Activated T-helper 2 cell treated with anti-CD3 and anti-CD28 coated beads, Interferon-gamma antibody, Interleukin-2, Interleukin-4, amounts not matched to agents 10 μg/mL and 5 μg/mL and 100 μg/mL, durations not matched to agents 14 hours and 24 hours and 36 hours (primary cell): Measurements from ENCODE around the gene CBLL2. TPM values are rescaled to one million over a fixed set of nuclear protein-coding genes. Genes with fewer than 3 reads are reported as not detected.

Experiments
- DNase-seq: peaks from one replicate; pipeline ENCODE4 v3.0.0; 2021; ENCODE audit warnings: low spot score
- H3K27ac Mint-ChIP-seq: one replicate; pipeline ENCODE4 v1.8.0; 2021; ENCODE audit warnings: mixed read lengths
- H3K27me3 Mint-ChIP-seq: one replicate; pipeline ENCODE4 v1.8.0; 2021; ENCODE audit warnings: low read depth, mixed read lengths
- H3K36me3 Mint-ChIP-seq: one replicate; pipeline ENCODE4 v1.8.0; 2021; ENCODE audit warnings: low read depth, mixed read lengths
- H3K4me1 Mint-ChIP-seq: one replicate; pipeline ENCODE4 v1.8.0; 2021; ENCODE audit warnings: low read depth, mixed read lengths
- H3K4me3 Mint-ChIP-seq: one replicate; pipeline ENCODE4 v1.8.0; 2021; ENCODE audit warnings: low read depth, mild to moderate bottlenecking, moderate library complexity, mixed read lengths
- H3K9me3 Mint-ChIP-seq: one replicate; pipeline ENCODE4 v1.8.0; 2021; ENCODE audit warnings: mixed read lengths
- intact Hi-C: fragments of 100-400 bp; cut with micrococcal nuclease; formaldehyde crosslinking; loops from one replicate; pipeline ENCODE4 v1.15.1; 2023
- total RNA-seq: library from RNA; stranded (reverse); gene quantifications from 2 replicates; pipeline ENCODE4 v1.2.3, GENCODE V29; 2022

Gene CBLL2
- total RNA-seq, 1 donor from 2014 or later: not detected

- Mint-ChIP-seq H3K36me3 (no peaks in the 10 kb centered on the region), H3K9me3 (no peaks in the 10 kb centered on the region), H3K27me3 (no peaks in the 10 kb centered on the region), H3K4me1 (no peaks in the 10 kb centered on the region), H3K27ac (no peak overlapping the region), H3K4me3 (no peak overlapping the region)
- no peak for DNase-seq
- intact Hi-C loops: no loop called here
These were observed 38.1 kb downstream of the CBLL2 start for GRCh38 chrX:22310779-22311178.

GRCh38 chrX:22313766-22314165 is 41.1 kb downstream of the CBLL2 start:
- Mint-ChIP-seq H3K4me3 (no peak overlapping the region), H3K27ac (no peak overlapping the region)
- intact Hi-C loops: no loop called here

GRCh38 chrX:22314211-22314610 is 41.5 kb downstream of the CBLL2 start:
- Mint-ChIP-seq H3K9me3 (no peaks in the 10 kb centered on the region), H3K27me3 (no peaks in the 10 kb centered on the region), H3K4me3 (no peak overlapping the region), H3K27ac (no peak overlapping the region), H3K36me3 (no peaks in the 10 kb centered on the region), H3K4me1 (no peaks in the 10 kb centered on the region)
- intact Hi-C loops: no loop called here
- no peak for DNase-seq

More at GRCh38 chrX:22313766-22314165, 41.1 kb downstream of the CBLL2 start:
- no peak for DNase-seq
- H3K27me3 Mint-ChIP-seq: no peaks in the 10 kb centered on the region
- H3K9me3 Mint-ChIP-seq: no peaks in the 10 kb centered on the region
- H3K36me3 Mint-ChIP-seq: no peaks in the 10 kb centered on the region
- no peaks in the 10 kb centered on the region for H3K4me1 Mint-ChIP-seq

DNA sequence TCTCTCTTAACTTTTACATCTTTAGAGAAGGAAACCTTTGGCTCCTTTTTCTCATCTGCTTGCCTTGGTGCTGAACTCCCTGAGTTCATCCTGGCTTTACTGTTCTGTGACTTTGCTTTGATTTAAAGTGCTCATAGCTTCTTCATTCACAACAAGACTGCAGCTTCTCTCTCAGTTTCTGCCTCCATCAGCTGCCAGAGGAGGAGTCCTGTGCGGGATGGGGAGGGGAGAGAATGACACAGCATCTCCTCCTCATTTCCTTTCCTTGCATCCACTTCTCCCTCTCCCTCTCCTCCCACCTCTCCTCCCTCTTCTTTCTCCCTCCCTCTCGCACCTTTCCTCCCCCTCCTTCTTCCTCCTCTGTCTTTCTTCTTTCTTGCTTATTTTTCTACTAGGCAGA is 42.0 kb downstream of the CBLL2 start:
- intact Hi-C loops: no loop called here
- DNase-seq: no peak
- Mint-ChIP-seq H3K36me3 (no peaks in the 10 kb centered on the region), H3K4me3 (no peak overlapping the region), H3K27me3 (no peaks in the 10 kb centered on the region), H3K4me1 (no peaks in the 10 kb centered on the region), H3K27ac (no peak overlapping the region), H3K9me3 (no peaks in the 10 kb centered on the region)

GRCh38 chrX:22315151-22315550 is 42.4 kb downstream of the CBLL2 start:
- no peak overlapping the region for H3K4me3 Mint-ChIP-seq
- DNase-seq: no peak
- no peaks in the 10 kb centered on the region for H3K27me3 Mint-ChIP-seq
- intact Hi-C loops: no loop called here
- H3K27ac Mint-ChIP-seq: no peak overlapping the region
- H3K4me1 Mint-ChIP-seq: no peaks in the 10 kb centered on the region
- no peaks in the 10 kb centered on the region for H3K9me3 Mint-ChIP-seq
- H3K36me3 Mint-ChIP-seq: no peaks in the 10 kb centered on the region

- H3K36me3 Mint-ChIP-seq: no peaks in the 10 kb centered on the region
These were observed 47.6 kb downstream of the CBLL2 start for GRCh38 chrX:22320236-22320873.

DNA sequence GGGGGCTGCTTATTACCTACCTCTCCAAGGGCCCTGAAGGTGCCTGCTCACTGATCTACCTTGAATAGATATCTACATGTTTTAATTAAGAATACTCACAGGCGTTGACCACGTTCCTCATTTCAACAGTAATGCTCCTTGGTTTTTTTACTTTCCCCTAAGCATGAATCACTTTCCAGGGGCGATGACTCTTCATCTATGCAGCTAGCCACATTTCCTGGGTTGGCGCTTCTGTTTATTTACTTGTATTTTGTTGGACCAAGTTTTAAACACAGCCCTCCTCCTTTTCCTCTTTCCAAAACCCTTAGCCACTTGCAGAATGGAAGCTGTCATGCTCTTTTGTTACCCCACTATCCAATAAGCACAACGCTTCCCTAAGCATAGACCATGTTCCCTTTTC is 50.8 kb downstream of the CBLL2 start:
- intact Hi-C loops: no loop called here
- no peak for DNase-seq
- no peaks in the 10 kb centered on the region for H3K36me3 Mint-ChIP-seq

More at GRCh38 chrX:22320236-22320873, 47.6 kb downstream of the CBLL2 start:
- Mint-ChIP-seq H3K9me3 (no peaks in the 10 kb centered on the region), H3K4me1 (no peaks in the 10 kb centered on the region), H3K4me3 (no peak overlapping the region), H3K27ac (no peak overlapping the region), H3K27me3 (no peaks in the 10 kb centered on the region)
- intact Hi-C loops: no loop called here
- DNase-seq: no peak

More for the DNA sequence above, 50.8 kb downstream of the CBLL2 start:
- no peak overlapping the region for H3K27ac Mint-ChIP-seq
- no peaks in the 10 kb centered on the region for H3K27me3 Mint-ChIP-seq
- H3K9me3 Mint-ChIP-seq: no peaks in the 10 kb centered on the region
- H3K4me3 Mint-ChIP-seq: no peak overlapping the region
- no peaks in the 10 kb centered on the region for H3K4me1 Mint-ChIP-seq

Other genes starting within 250 kb of the CBLL2 start
- 7.6 and 7.8 TPM in 2 replicates for gene PHEX, start 240.6 kb upstream of the CBLL2 start, total RNA-seq